Activated T-helper 9 cell treated with anti-CD3 and anti-CD28 coated beads, Interleukin-2, amount 50 U/mL, for 16 hours (primary cell): ENCODE data around the gene GVQW3.
A peak's percentile ranks its signal among the peaks of the same experiment; 100 is the strongest.
"Not testable (repeated sequence)": the region's sequence is repeated elsewhere in the genome, so short reads cannot be mapped to it uniquely, and the experiment has no call there.

Experiments
- DNase-seq: peaks from one replicate; pipeline ENCODE4 v3.0.0-alpha.2; 2020; ENCODE audit warnings: low read depth

GVQW3 gene

DNA sequence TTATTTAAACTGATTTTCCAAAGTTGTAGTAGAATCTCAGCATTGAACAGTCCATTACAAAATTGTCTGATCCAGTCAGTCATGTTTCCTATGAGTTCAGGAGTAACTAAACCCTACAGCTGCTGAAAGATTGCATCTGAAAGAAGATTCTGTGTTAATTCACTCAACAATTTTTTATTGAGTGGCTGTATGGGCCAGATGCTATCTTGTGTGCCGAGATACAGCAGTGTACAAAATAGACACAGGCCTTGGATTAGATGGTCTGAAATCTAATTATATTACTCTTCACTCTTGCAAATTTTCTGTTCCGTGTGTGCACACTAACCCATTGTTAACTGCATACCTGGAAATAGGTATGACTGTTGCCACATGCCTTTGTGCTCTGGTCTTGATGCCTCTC, 7.3 kb downstream of the GVQW3 start:
- DNase-seq: no peak

DNA sequence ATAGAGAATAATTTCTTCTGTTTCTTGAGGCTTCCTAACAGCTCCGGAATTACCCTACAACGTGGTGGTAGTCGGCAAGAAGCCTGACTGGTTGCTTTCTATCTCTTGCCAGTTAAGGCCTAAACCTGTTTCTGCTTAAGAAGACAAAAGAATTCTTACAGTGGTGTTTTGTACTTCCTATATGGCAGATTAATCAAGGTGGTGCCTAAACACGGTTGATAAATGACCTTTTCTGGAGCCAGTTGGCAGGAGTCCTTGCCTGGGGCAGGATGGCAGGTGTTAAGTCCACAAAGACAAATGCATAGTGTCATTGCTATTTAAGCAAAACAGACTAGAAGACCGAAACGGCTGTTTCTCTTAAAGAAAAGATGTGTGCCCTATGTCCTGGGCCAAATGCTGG, 9.9 kb downstream of the GVQW3 start:
- DNase-seq: no peak

DNA sequence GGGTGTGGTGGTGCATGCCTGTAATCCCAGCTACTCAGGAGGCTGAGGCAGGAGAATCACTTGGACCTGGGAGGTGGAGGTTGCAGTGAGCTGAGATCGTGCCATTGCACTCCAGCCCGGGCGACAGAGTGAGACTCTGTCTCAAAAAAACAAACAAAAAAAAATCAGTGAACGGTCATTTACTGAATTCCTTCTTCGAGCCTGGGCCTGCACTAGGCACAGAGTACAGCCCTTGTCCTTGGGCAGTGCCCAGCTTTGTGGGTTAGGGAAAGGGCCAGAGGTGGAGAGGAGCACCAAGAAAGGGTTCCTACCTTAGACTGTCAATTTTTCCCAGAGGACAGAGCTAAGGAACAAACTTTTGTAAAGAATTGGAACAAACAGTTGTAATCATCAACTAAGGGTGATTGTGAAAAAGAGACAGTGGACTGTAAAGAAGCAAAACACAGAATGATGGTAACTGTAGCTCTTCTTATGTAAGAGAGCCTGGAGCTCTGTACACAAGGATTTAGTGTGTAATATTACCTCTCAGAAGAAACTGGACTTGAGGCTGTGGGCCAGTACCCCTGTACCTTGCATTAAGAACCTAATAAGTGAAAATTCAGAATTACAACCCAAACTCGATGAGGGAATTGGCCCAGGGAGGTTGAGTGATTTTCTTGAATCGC, 10.8 kb downstream of the GVQW3 start:
- no peak for DNase-seq

- no peak for DNase-seq
Observed at GRCh38 chr11:76392870-76393269, 11.7 kb downstream of the GVQW3 start.

GRCh38 chr11:76394411-76394810, 13.3 kb downstream of the GVQW3 start:
- no peak for DNase-seq

- DNase-seq: no peak
Observed at GRCh38 chr11:76395296-76395695, 14.2 kb downstream of the GVQW3 start.

- no peak for DNase-seq
Observed at GRCh38 chr11:76397383-76397782, 16.3 kb downstream of the GVQW3 start.

- DNase-seq: no peak
Observed at GRCh38 chr11:76400967-76401366, 19.8 kb downstream of the GVQW3 start.

DNA sequence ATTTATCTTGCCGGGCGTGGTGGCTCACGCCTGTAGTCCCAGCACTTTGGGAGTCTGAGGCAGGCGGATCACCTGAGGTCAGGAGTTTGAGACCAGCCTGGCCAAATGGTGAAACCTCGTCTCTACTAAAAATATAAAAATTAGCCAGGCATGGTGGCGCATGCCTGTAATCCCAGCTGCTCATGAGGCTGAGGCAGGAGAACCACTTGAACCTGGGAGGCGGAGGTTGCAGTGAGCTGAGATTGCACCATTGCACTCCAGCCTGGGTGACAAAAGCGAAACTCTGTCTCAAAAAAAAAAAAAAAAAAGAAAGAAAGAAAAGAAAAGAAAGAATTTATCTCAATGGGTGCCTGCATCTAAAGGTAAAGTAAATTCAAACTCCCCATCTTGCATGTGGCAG, 20.4 kb downstream of the GVQW3 start:
- DNase-seq: not testable (repeated sequence)

GRCh38 chr11:76406359-76406758, 25.2 kb downstream of the GVQW3 start:
- DNase-seq: no peak

- no peak for DNase-seq
Observed at GRCh38 chr11:76408171-76408965, 27.2 kb downstream of the GVQW3 start.

DNA sequence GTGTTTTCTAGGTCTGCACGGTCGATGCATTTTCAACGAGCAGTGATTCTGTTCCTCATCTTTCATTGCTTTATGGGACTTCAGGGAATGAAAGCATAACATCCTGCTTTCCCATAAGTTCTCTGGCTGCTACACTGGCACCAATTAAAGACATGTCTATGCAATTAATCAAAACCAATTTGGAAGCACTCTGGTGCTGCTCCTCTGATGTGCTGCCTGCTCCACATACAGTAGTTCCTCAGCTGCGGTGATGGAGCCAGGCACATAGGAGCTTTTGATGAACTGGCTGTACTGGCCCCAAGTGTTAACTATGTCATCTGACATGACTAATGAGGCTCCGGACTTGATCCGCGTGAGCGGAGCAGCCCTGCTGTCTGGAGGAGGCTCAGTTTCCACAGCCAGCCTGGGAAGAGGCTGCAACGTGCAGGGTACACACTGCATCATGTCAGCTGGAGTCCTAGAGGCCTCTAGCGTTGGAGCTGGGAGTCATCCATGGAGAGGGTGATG, 29.8 kb downstream of the GVQW3 start:
- DNase-seq: no peak

- DNase-seq: no peak
Observed at GRCh38 chr11:76415073-76415472, 34.0 kb downstream of the GVQW3 start.

DNA sequence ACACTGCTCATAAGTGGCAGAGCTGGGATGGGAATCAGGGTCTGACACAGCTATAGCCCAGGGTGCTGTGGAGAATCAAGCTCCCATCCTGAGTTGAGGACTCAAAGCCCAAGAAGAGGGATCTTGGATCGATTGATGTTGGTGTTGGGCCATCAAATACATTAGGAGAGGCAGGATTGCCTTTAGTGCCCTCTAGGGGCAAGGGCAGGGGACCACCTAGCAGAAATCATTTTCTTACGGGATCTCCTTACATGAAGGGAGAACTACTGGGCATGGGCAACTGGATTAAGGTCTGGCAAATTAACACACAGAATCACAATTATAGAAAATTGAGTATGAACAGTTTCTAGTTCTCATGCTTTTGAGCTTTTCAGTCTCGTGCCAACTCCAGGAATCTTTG, 38.8 kb downstream of the GVQW3 start:
- DNase-seq: no peak

GRCh38 chr11:76424379-76424778, 43.3 kb downstream of the GVQW3 start:
- no peak for DNase-seq

DNA sequence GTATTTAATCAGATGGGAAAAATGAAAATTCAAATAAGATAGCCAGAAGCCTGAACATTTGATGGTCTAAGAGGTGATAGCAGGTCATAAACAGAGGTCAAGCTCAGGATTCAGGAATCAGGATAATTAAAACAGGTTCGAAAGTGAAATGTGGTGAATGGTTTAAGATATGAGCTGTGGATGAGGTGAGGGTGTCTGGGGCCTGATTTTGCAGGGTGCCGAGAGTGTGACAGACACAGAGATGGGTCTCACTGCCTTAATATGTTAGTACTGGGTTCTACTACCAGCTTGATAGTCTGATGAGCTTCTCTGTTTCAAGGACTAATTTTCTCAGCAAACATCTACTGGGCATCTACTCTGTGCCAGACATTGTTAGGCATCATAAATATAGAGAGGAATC, 43.8 kb downstream of the GVQW3 start:
- DNase-seq: no peak

- no peak for DNase-seq
Observed at GRCh38 chr11:76426660-76427059, 45.5 kb downstream of the GVQW3 start.

DNA sequence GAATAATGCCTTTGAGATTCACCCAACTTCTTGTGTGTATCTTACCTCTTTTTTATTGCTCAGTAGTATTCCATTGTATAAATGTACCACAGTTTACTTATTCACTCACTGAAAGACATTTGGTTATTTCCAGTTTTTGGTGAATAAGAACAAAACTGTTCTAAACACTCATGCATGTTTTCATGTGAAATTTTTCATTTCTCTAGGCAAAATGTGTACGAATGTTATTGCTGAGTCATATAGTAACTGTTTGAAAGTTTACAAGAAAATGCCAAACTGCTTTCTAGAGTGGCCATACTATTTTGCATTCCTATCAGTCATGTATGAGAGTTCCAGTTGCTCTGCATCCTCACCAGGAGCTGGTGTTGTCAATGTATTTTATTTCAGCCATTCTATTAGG, 54.9 kb downstream of the GVQW3 start:
- DNase-seq: no peak

- no peak for DNase-seq
Observed at GRCh38 chr11:76443268-76443980, 62.3 kb downstream of the GVQW3 start.

- no peak for DNase-seq
Observed at GRCh38 chr11:76444065-76444383, 62.9 kb downstream of the GVQW3 start.

- peak; percentile 85 for DNase-seq
Observed at GRCh38 chr11:76444384-76445120, 63.4 kb downstream of the GVQW3 start, which contains the start of gene EMSY. Gene EMSY, plus strand, starts transcription at chr11:76445018. Its CDS starts 1,921 bp downstream, at chr11:76446939.
